ENCODE results near the gene OR56B1. TPM values are rescaled to one million over a fixed set of nuclear protein-coding genes. Genes with fewer than 3 reads are reported as not detected.

The OR56B1 gene
- total RNA-seq, result not detected in 2 replicates

GRCh38 chr11:5736396-5736795 lies at the start of gene OR56B1:
OR56B1 (plus strand) TSS chr11:5736448; CDS start chr11:5736517, 69 bp downstream.

GRCh38 chr11:5689551-5689983 lies 46.7 kb upstream of the OR56B1 start, which contains the start of gene TRIM22:
TRIM22 (plus strand) TSS chr11:5689790; CDS start chr11:5696233, 6,443 bp downstream.

GRCh38 chr11:5753943-5754342 lies 17.7 kb downstream of the OR56B1 start, which contains the start of gene OR52N4:
OR52N4 (plus strand) TSS chr11:5754243; CDS start chr11:5754741, 498 bp downstream.

GRCh38 chr11:5783255-5783654 lies 47.0 kb downstream of the OR56B1 start, which contains the start of gene OR52N5:
OR52N5 (minus strand) TSS chr11:5783355; CDS start chr11:5778634, 4,721 bp downstream.

Other genes with a start within 250 kb of the OR56B1 start
- gene OR52D1, start 247.8 kb upstream of the OR56B1 start, total RNA-seq, result not detected in 2 replicates
- gene UBQLN3, start 226.5 kb upstream of the OR56B1 start, total RNA-seq, result 0.15 and 0.17 TPM in 2 replicates
- 0.15 and 0.17 TPM in 2 replicates for gene UBQLNL, start 219.7 kb upstream of the OR56B1 start, total RNA-seq
- 0.17 and 0.73 TPM in 2 replicates for gene OR52H1, start 187.9 kb upstream of the OR56B1 start, total RNA-seq
- gene OR52B6, start 155.6 kb upstream of the OR56B1 start, total RNA-seq, result not detected in 2 replicates
- 3.3 and 9.7 TPM in 2 replicates for gene TRIM6, start 139.8 kb upstream of the OR56B1 start, total RNA-seq
- 13.7 and 19.2 TPM in 2 replicates for gene TRIM34, start 111.4 kb upstream of the OR56B1 start, total RNA-seq
- gene TRIM5, start 51.4 kb upstream of the OR56B1 start, total RNA-seq, result 40.5 and 42.0 TPM in 2 replicates
- gene TRIM22, start 46.7 kb upstream of the OR56B1 start, total RNA-seq, result 119 and 179 TPM in 2 replicates
- not detected in 2 replicates for gene OR52N4, start 17.8 kb downstream of the OR56B1 start, total RNA-seq
- not detected in 2 replicates for gene OR52N5, start 46.9 kb downstream of the OR56B1 start, total RNA-seq
- not detected in 2 replicates for gene OR52N1, start 54.8 kb downstream of the OR56B1 start, total RNA-seq
- not detected in 2 replicates for gene OR52N2, start 72.5 kb downstream of the OR56B1 start, total RNA-seq
- not detected in 2 replicates for gene OR52E6, start 105.4 kb downstream of the OR56B1 start, total RNA-seq
- not detected in 2 replicates for gene OR52E8, start 121.2 kb downstream of the OR56B1 start, total RNA-seq
- gene OR52E4, start 144.2 kb downstream of the OR56B1 start, total RNA-seq, result not detected in 2 replicates
- gene OR52E5, start 156.8 kb downstream of the OR56B1 start, total RNA-seq, result not detected in 2 replicates
- not detected in 2 replicates for gene OR56A3, start 205.8 kb downstream of the OR56B1 start, total RNA-seq
- gene OR56A5, start 232.0 kb downstream of the OR56B1 start, total RNA-seq, result not detected in 2 replicates

Measured in smooth muscle cell of trachea (primary cell).